DOHH2 (cell line): ENCODE results near the gene ZNF474.
"Not testable (repeated sequence)": the region's sequence is repeated elsewhere in the genome, so short reads cannot be mapped to it uniquely, and the experiment has no call there.

ENCODE experiments used
- H3F3A ChIP-seq: fragments of 200-600 bp; sonication (generic), shearing (Covaris generic); 2 replicates; pipeline ENCODE4 v1.6.0; 2016; ENCODE audit warnings: antibody characterized with exemption, mild to moderate bottlenecking; ENCODE audit not compliant: control insufficient read depth, insufficient read depth
- H3K27ac ChIP-seq: fragments of 200-600 bp; sonication (generic); 2 replicates; pipeline ENCODE4 v1.5.1; 2014; ENCODE audit warnings: low read depth, mild to moderate bottlenecking, low read length, moderate library complexity
- H3K27me3 ChIP-seq: fragments of 200-600 bp; sonication (generic); 2 replicates; pipeline ENCODE4 v1.6.1; 2014; ENCODE audit warnings: mild to moderate bottlenecking, low read length, mixed read lengths; ENCODE audit not compliant: control insufficient read depth
- H3K36me3 ChIP-seq: fragments of 200-600 bp; sonication (generic); 2 replicates; pipeline ENCODE4 v1.6.1; 2014; ENCODE audit warnings: mild to moderate bottlenecking, low read length, moderate library complexity, mixed read lengths; ENCODE audit not compliant: control insufficient read depth
- H3K4me1 ChIP-seq: fragments of 200-600 bp; sonication (generic); 2 replicates; pipeline ENCODE4 v1.6.1; 2014; ENCODE audit warnings: mild to moderate bottlenecking, low read length, mixed read lengths; ENCODE audit not compliant: control insufficient read depth
- H3K4me2 ChIP-seq: fragments of 200-600 bp; sonication (generic); 2 replicates; pipeline ENCODE4 v1.6.0; 2014; ENCODE audit warnings: mild to moderate bottlenecking, low read length, moderate library complexity
- H3K4me3 ChIP-seq: fragments of 200-600 bp; sonication (generic); 2 replicates; pipeline ENCODE4 v1.5.1; 2014; ENCODE audit warnings: mild to moderate bottlenecking, low read length, mixed read lengths
- H3K79me2 ChIP-seq: fragments of 200-600 bp; sonication (generic); 2 replicates; pipeline ENCODE4 v1.6.1; 2014; ENCODE audit warnings: mild to moderate bottlenecking, low read length, mixed read lengths; ENCODE audit not compliant: control insufficient read depth
- H3K9me2 ChIP-seq: fragments of 200-600 bp; sonication (generic); replicated peaks from 2 replicates; pipeline ENCODE4 v1.6.1; 2014; ENCODE audit warnings: mild to moderate bottlenecking, low read length, mixed read lengths; ENCODE audit not compliant: control insufficient read depth
- H3K9me3 ChIP-seq: fragments of 200-600 bp; sonication (generic); 2 replicates; pipeline ENCODE4 v1.6.1; 2014; ENCODE audit warnings: antibody characterized with exemption, low read length, mixed read lengths; ENCODE audit not compliant: control insufficient read depth, insufficient read depth
- H4K20me1 ChIP-seq: fragments of 200-600 bp; sonication (generic); 2 replicates; pipeline ENCODE4 v1.6.0; 2014; ENCODE audit warnings: low read depth, mild to moderate bottlenecking, antibody characterized with exemption, low read length, moderate library complexity; ENCODE audit not compliant: control insufficient read depth, insufficient read depth
- EZH2phosphoT487 ChIP-seq: fragments of 200-600 bp; sonication (generic); IDR thresholded peaks from 2 replicates; pipeline ENCODE4 v1.6.1; 2017; ENCODE audit warnings: borderline replicate concordance, mild to moderate bottlenecking, antibody characterized with exemption, low read length, moderate library complexity, mixed read lengths
- TF ChIP-seq, protein P1 (sequence below): fragments of 200-600 bp; sonication (generic); IDR thresholded peaks from one replicate; pipeline ENCODE4 v1.5.1; 2014; ENCODE audit warnings: antibody characterized with exemption, mild to moderate bottlenecking, low read depth, low read length; ENCODE audit not compliant: poor library complexity, severe bottlenecking

Gene ZNF474

DNA sequence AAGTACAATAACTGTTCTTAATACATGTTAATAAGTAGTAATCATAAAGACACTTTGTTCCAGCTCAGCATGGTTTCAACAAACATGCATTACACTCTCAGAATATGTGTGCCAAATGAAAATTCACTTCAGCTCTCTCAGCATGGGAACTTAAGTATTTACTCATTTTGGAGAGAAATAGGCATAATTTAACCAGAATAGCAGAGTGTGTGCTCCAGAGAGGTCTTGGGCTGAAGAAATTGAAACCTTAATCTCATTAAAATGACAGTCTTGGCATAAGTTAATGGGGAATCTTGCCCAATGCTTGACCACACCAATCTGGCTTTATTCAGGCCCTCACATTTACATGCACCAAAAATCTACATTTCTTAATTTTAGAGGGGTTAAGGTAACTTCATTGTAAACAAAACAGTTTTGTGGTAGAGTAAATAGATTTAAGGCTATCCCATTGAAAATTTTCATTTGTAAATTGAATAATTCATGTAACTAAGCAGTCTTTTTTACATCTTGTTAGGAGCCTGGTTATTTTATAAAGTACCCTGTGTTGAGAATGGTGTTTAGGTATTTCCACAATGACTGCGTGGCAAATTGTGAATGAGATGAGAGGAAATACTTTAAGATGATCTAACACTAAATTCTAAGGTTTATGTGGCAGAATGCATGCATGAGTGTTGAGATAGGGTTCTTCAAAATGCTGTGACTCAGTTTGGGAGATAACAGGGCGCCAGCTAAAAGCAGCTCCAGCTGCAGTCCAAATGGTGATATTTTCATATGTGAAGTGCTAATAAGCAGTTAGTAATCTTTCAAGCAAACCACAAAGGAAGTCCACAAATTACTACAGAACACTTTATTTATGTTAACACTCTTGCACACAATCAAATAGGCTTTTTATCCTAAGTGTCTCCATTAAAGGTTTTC, 40.0 kb upstream of the ZNF474 start:
- no peaks in the 10 kb centered on the region for H3K4me1 ChIP-seq
- no peaks in the 10 kb centered on the region for H3K36me3 ChIP-seq
- no peaks in the 10 kb centered on the region for H3K9me2 ChIP-seq
- no peak overlapping the region for H3K4me3 ChIP-seq
- H3K27me3 ChIP-seq, result no peaks in the 10 kb centered on the region
- H3K79me2 ChIP-seq, result no peaks in the 10 kb centered on the region
- no peak overlapping the region for H3K4me2 ChIP-seq
- TF ChIP-seq, protein P1, sequence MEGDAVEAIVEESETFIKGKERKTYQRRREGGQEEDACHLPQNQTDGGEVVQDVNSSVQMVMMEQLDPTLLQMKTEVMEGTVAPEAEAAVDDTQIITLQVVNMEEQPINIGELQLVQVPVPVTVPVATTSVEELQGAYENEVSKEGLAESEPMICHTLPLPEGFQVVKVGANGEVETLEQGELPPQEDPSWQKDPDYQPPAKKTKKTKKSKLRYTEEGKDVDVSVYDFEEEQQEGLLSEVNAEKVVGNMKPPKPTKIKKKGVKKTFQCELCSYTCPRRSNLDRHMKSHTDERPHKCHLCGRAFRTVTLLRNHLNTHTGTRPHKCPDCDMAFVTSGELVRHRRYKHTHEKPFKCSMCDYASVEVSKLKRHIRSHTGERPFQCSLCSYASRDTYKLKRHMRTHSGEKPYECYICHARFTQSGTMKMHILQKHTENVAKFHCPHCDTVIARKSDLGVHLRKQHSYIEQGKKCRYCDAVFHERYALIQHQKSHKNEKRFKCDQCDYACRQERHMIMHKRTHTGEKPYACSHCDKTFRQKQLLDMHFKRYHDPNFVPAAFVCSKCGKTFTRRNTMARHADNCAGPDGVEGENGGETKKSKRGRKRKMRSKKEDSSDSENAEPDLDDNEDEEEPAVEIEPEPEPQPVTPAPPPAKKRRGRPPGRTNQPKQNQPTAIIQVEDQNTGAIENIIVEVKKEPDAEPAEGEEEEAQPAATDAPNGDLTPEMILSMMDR, result no peak
- no peak for TF ChIP-seq EZH2phosphoT487
- H3K9me3 ChIP-seq, result no peaks in the 10 kb centered on the region
- H3K27ac ChIP-seq, result no peak overlapping the region
- no peaks in the 10 kb centered on the region for H4K20me1 ChIP-seq
- no peaks in the 10 kb centered on the region for H3F3A ChIP-seq

DNA sequence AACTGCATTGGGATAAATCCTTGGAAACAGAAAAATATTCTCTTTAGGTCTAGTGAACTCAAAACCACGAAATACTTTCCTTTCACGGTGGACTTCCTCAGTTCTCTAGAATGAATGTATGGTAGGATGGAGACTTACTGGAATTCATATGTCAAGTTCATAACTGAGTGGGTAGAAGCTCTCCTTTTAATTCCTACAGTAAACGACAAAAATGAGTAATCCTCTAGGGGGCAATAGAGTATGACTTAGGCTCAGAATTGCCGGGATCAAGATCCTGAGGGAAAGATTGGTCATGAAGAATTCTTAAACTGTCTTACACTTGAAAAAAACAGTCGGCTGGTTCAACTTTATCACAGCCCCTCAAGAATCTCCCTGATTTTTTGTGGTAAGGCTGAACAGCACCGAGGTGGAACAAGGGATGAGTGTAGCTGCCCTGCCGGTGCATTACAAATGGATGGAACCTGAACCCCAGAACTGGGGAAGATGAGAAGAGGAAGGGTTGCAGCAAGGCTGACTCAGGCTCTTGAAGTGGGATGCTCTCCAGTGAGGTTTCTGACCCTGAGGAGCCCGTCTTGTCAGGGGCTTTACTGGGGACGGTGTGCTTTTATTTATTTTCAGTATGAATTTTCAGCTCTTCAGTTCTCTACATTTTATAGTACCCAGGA, 37.3 kb upstream of the ZNF474 start:
- TF ChIP-seq EZH2phosphoT487, result no peak
- TF ChIP-seq, protein P1, result peak; percentile 39

DNA sequence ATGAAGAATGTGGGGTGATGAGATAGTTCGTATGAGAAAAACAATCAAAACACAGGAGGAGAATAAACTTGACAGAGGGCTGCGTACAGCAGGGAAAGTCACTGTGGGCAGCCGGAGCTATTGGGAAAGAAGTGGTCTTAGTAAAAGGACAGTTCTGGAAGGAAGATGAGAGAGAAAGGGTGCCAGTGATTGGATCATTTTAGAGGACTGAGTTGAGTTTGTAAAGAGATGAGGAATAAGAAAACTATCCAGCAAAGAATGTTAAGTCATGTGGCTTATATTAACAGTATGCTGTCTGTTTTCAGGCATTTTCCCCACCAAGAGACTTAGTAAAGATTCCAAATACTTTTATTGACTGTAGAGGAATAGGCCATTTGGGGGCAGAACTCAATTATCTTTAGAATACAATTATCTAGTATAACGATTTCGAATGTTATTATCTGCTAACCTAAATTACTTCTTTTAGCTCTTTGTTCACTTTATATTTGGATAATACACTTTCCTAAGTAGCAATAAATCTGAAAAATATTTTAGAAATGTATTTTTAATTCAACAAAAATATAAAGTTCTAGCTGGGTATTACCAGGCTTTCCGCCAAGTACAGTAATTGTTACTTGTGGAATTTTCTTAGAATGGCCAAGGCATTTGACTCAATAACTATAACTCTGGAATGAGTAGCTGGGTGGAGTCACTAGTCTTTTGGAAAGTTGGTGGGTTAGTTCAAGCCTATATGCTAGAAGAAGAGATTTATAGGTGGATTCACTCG, 35.7 kb upstream of the ZNF474 start:
- Histone ChIP-seq H4K20me1 (no peaks in the 10 kb centered on the region), H3K4me2 (no peak overlapping the region), H3K79me2 (no peaks in the 10 kb centered on the region), H3K27me3 (no peaks in the 10 kb centered on the region), H3K36me3 (no peaks in the 10 kb centered on the region), H3K4me1 (no peaks in the 10 kb centered on the region), H3K9me2 (no peaks in the 10 kb centered on the region), H3K27ac (no peak overlapping the region), H3K9me3 (no peaks in the 10 kb centered on the region), H3F3A (no peaks in the 10 kb centered on the region), H3K4me3 (no peak overlapping the region)
- TF ChIP-seq EZH2phosphoT487, result no peak
- TF ChIP-seq, protein P1, result no peak

More for the DNA sequence above, 37.3 kb upstream of the ZNF474 start:
- no peaks in the 10 kb centered on the region for H4K20me1 ChIP-seq
- H3K4me3 ChIP-seq, result no peak overlapping the region
- H3K79me2 ChIP-seq, result no peaks in the 10 kb centered on the region
- H3K27me3 ChIP-seq, result no peaks in the 10 kb centered on the region
- H3K4me2 ChIP-seq, result no peak overlapping the region
- no peaks in the 10 kb centered on the region for H3F3A ChIP-seq
- no peaks in the 10 kb centered on the region for H3K36me3 ChIP-seq
- no peaks in the 10 kb centered on the region for H3K9me3 ChIP-seq
- no peak overlapping the region for H3K27ac ChIP-seq
- no peaks in the 10 kb centered on the region for H3K9me2 ChIP-seq
- H3K4me1 ChIP-seq, result no peaks in the 10 kb centered on the region

- H3K4me3 ChIP-seq, H3K79me2 ChIP-seq, H3F3A ChIP-seq, H3K9me2 ChIP-seq, H3K4me1 ChIP-seq, H3K36me3 ChIP-seq, H3K4me2 ChIP-seq, H3K27me3 ChIP-seq, H3K9me3 ChIP-seq, H4K20me1 ChIP-seq, H3K27ac ChIP-seq: not testable (repeated sequence)
Observed at GRCh38 chr5:122094251-122094650, 35.1 kb upstream of the ZNF474 start.
